SK-N-SH (cell line): ENCODE measurements around the gene SOX2.

ENCODE experiments used
- FOXM1 ChIP-seq: IDR thresholded peaks from 2 replicates; pipeline ENCODE4 v1.4.0; 2012; ENCODE audit warnings: low read depth, mild to moderate bottlenecking
- MXI1 ChIP-seq: IDR thresholded peaks from 2 replicates; pipeline ENCODE4 v1.6.1; 2012; ENCODE audit warnings: mild to moderate bottlenecking, low read depth, low read length, improper control_type of control experiment
- POLR2AphosphoS5 ChIP-seq: IDR thresholded peaks from 2 replicates; pipeline ENCODE4 v1.6.1; 2012; ENCODE audit warnings: low read depth, low read length
- RXRA ChIP-seq: IDR thresholded peaks from 2 replicates; pipeline ENCODE4 v1.4.0; 2012; ENCODE audit warnings: low read depth, mild to moderate bottlenecking, borderline replicate concordance
- SMC3 ChIP-seq: IDR thresholded peaks from 2 replicates; pipeline ENCODE4 v1.6.1; 2012; ENCODE audit warnings: low read depth, low read length, improper control_type of control experiment
- TAF1 ChIP-seq: IDR thresholded peaks from 2 replicates; pipeline ENCODE4 v1.6.1; 2012; ENCODE audit warnings: low read depth, mild to moderate bottlenecking, low read length, moderate library complexity, borderline replicate concordance
- TCF12 ChIP-seq: IDR thresholded peaks from 2 replicates; pipeline ENCODE4 v1.4.0; 2012
- TF ChIP-seq, protein P1 (sequence below): fragments of 200-600 bp; sonication (generic); IDR thresholded peaks from 2 replicates; pipeline ENCODE4 v1.6.1; 2017; ENCODE audit warnings: antibody characterized with exemption, mild to moderate bottlenecking, moderate library complexity
- TF ChIP-seq, protein P2 (sequence below): IDR thresholded peaks from 2 replicates; pipeline ENCODE4; 2012
- TF ChIP-seq, protein P3 (sequence below): IDR thresholded peaks from 2 replicates; pipeline ENCODE4 v1.4.0; 2012; ENCODE audit warnings: low read depth, borderline replicate concordance
- TF ChIP-seq, protein P4 (sequence below): IDR thresholded peaks from 2 replicates; pipeline ENCODE4 v1.6.1; 2012; ENCODE audit warnings: mild to moderate bottlenecking, low read depth, low read length, moderate library complexity

DNA sequence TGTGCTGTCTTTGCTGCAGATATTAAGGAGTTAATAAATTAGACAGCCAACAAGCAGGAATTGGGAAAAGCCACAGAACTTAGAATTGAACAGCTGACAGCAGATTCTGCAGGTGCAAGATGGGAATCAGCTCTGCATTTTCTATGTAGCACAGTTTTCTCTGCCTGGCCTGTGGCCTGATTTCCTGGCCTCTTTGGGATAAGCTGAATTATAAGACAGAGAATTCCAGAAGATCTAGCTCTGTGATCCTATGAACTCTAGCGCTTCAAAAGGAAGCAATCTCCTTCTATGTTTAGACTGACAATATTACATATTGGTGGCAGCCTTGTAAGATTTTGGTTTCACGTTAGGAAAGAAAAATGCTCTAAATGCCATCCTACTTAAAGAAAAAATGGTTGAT lies 24.0 kb upstream of the SOX2 start:
- no peak for TF ChIP-seq FOXM1
- TF ChIP-seq, protein P1, sequence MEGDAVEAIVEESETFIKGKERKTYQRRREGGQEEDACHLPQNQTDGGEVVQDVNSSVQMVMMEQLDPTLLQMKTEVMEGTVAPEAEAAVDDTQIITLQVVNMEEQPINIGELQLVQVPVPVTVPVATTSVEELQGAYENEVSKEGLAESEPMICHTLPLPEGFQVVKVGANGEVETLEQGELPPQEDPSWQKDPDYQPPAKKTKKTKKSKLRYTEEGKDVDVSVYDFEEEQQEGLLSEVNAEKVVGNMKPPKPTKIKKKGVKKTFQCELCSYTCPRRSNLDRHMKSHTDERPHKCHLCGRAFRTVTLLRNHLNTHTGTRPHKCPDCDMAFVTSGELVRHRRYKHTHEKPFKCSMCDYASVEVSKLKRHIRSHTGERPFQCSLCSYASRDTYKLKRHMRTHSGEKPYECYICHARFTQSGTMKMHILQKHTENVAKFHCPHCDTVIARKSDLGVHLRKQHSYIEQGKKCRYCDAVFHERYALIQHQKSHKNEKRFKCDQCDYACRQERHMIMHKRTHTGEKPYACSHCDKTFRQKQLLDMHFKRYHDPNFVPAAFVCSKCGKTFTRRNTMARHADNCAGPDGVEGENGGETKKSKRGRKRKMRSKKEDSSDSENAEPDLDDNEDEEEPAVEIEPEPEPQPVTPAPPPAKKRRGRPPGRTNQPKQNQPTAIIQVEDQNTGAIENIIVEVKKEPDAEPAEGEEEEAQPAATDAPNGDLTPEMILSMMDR, result no peak
- TF ChIP-seq, protein P2, sequence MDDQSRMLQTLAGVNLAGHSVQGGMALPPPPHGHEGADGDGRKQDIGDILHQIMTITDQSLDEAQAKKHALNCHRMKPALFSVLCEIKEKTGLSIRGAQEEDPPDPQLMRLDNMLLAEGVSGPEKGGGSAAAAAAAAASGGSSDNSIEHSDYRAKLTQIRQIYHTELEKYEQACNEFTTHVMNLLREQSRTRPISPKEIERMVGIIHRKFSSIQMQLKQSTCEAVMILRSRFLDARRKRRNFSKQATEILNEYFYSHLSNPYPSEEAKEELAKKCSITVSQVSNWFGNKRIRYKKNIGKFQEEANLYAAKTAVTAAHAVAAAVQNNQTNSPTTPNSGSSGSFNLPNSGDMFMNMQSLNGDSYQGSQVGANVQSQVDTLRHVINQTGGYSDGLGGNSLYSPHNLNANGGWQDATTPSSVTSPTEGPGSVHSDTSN, result no peak
- no peak for TF ChIP-seq MXI1
- TF ChIP-seq, protein P3, sequence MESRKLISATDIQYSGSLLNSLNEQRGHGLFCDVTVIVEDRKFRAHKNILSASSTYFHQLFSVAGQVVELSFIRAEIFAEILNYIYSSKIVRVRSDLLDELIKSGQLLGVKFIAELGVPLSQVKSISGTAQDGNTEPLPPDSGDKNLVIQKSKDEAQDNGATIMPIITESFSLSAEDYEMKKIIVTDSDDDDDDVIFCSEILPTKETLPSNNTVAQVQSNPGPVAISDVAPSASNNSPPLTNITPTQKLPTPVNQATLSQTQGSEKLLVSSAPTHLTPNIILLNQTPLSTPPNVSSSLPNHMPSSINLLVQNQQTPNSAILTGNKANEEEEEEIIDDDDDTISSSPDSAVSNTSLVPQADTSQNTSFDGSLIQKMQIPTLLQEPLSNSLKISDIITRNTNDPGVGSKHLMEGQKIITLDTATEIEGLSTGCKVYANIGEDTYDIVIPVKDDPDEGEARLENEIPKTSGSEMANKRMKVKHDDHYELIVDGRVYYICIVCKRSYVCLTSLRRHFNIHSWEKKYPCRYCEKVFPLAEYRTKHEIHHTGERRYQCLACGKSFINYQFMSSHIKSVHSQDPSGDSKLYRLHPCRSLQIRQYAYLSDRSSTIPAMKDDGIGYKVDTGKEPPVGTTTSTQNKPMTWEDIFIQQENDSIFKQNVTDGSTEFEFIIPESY, result no peak
- no peak for TF ChIP-seq SMC3
- TF ChIP-seq TAF1, result no peak
- TF ChIP-seq TCF12, result no peak
- TF ChIP-seq RXRA, result no peak
- no peak for TF ChIP-seq POLR2AphosphoS5
- TF ChIP-seq, protein P4, sequence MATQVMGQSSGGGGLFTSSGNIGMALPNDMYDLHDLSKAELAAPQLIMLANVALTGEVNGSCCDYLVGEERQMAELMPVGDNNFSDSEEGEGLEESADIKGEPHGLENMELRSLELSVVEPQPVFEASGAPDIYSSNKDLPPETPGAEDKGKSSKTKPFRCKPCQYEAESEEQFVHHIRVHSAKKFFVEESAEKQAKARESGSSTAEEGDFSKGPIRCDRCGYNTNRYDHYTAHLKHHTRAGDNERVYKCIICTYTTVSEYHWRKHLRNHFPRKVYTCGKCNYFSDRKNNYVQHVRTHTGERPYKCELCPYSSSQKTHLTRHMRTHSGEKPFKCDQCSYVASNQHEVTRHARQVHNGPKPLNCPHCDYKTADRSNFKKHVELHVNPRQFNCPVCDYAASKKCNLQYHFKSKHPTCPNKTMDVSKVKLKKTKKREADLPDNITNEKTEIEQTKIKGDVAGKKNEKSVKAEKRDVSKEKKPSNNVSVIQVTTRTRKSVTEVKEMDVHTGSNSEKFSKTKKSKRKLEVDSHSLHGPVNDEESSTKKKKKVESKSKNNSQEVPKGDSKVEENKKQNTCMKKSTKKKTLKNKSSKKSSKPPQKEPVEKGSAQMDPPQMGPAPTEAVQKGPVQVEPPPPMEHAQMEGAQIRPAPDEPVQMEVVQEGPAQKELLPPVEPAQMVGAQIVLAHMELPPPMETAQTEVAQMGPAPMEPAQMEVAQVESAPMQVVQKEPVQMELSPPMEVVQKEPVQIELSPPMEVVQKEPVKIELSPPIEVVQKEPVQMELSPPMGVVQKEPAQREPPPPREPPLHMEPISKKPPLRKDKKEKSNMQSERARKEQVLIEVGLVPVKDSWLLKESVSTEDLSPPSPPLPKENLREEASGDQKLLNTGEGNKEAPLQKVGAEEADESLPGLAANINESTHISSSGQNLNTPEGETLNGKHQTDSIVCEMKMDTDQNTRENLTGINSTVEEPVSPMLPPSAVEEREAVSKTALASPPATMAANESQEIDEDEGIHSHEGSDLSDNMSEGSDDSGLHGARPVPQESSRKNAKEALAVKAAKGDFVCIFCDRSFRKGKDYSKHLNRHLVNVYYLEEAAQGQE, result no peak
